ENCODE results near the gene ETFRF1.

The ETFRF1 gene

DNA sequence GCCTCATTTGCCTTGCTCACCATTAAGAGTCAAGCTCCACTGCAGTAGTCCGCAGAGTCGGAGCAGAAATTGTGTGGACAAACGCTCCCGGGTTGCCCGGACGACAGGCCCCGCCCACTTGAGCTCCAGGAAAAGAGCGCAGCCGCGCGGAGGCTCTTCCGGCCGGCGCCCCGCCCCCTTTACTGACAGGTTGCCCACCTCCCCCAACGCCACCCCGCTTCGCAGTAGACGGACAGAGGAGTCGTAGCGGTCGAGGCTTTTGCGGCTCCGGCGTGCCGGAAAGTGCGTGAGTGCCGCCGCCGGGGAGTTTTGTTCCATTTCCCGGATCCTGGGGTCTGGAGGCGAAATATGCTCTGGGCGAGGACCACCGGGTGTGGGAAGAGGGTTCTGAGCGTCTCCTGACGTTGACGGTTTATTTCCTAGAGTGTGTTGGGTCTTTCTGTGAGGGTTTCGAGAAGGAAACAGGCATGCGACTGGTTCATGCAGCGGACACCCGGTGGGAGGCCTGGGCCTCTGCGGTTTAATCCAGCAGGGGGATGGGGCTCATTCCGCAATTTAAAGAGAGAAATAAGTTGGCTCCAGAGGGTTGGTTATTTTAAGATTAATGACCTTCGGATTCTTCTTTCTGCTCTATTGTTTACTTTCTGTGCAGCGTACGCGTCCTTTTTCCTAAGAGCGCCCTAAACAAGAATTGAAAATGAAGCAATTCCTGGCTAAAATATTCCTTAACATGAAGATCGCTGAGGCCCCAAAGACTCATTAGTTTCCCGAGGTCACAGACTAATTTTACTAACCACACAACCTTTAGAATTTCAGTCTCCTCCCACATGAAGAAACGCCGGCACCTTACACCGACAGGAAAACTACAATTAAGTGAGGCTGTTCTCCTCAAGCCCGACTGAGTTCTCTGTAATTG, at the start of gene ETFRF1, which contains the start of gene DNAI7:
Gene ETFRF1, plus strand, starts transcription at position 182 of the 916 bp plus-strand sequence. CDS start 8,720 bp downstream, outside the sequence.
Gene DNAI7, minus strand, starts transcription at position 105 of the 916 bp plus-strand sequence. Its CDS starts 82 bp downstream, at position 23.
- peak; percentile 79 for DNase-seq

DNA sequence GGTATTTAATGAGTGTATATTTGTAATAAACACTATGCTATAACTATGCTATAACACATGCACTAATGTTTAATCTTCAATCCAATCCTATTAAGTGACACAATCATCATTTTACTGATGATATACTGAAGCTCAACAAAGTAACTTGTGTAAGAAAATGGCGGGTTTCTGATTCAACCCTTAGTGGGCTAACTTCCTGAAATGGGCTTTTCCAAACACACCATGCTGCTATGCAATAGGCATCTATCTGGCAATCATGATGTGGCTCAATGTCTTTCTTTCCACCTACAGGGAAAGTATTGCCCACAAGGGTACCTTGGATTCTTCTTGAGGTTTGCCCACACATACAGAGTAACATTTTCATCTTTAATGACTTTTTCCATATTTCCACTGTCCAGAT, 48.4 kb upstream of the ETFRF1 start:
- no peak for DNase-seq

DNA sequence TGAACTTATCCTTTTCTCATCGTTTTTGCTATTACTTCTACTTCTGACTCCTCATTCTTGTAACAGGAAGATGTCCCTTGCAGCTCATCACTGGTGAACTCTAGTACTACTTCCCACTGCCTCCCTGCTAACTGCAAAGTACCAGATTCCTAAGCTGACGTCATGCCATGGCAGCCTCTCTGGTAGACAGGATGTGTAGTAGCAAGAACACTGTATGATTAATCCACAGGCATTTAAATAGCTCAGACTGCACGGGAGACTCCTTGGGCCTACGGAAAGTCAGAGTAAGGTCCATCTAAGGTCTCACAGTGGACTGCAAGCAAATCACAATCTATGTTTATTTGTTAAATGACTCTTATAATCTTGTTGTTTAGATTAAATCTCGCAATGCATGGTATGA, 43.6 kb upstream of the ETFRF1 start:
- peak; percentile 14 for DNase-seq

DNA sequence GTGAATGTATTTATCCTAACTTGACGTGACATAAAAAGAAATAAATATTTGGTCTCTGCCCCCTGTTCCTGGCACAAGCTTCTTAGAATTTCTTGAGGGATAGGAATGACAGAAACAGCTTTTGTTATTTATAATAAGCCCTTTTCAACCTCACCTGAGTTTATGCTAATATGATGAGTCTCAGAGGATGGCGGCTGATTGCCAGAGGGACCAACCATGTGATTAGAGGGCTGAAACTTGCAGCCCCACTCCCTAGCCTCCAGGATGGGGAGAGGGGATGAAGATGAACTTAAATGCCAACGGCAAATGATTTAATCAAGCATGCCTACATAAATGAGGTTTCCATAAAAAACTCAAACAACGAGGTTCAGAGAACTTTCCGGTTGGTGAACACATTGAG, 43.0 kb upstream of the ETFRF1 start:
- no peak for DNase-seq

- no peak for DNase-seq
Observed at GRCh38 chr12:25155022-25155576, 39.9 kb upstream of the ETFRF1 start.

DNA sequence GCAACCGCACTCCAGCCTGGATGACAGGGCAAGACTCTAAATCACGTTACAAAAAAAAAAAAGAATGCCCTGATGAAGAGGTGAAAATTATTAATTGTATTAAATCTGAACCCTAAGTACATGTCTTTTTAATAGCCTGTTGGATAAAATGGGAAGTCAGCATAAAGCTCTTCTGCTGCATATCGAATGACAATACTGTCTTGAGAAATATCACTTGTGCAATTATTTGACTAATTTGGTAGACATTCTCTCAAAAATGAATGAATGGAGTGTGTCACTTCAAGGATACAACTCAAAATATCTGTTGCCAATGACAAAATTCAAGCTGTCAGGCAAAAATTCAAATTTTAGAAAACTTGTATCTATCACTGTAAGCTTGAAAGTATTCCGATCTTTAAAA, 39.0 kb upstream of the ETFRF1 start:
- DNase-seq: no peak

DNA sequence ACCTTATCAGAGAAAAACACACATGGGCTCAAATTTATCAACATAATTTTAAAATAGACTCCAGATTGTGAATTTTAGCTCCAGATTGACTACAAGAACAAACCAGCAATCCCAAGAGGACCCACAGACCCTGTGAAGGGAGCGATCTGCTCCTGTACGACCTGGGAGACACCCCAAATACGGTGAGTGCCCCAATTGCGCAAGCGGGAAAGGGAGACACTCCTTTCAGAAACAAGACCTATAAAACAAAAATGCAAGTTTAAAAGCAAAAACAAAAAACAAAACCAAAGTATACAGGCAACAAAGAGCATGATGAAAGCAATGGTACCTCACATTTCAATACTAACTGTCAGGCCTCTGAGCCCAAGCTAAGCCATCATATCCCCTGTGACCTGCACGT, 32.2 kb upstream of the ETFRF1 start:
- DNase-seq: no peak

- DNase-seq: no peak
Observed at GRCh38 chr12:25182765-25183164, 12.3 kb upstream of the ETFRF1 start.

DNA sequence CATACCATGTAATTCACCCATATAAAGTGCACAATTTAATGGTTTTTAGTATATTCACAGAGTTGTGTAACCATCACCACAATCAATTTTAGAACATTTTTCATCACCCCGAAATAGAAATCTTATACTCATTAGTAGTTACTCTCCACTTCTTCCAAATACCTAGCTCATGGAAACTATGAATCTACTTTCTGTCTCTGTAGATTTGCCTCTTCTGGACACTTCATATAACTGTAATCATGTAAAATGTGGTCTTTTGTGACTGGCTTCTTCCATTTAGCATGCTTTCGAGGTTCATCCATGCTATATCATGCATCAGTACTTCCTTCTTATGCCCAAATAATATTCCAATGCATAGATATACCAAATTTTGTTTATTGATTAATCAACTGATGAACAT, 10.9 kb upstream of the ETFRF1 start:
- DNase-seq: no peak

- no peak for DNase-seq
Observed at GRCh38 chr12:25186038-25186787, 8.8 kb upstream of the ETFRF1 start.

GRCh38 chr12:25186788-25187402, 8.1 kb upstream of the ETFRF1 start:
- no peak for DNase-seq

DNA sequence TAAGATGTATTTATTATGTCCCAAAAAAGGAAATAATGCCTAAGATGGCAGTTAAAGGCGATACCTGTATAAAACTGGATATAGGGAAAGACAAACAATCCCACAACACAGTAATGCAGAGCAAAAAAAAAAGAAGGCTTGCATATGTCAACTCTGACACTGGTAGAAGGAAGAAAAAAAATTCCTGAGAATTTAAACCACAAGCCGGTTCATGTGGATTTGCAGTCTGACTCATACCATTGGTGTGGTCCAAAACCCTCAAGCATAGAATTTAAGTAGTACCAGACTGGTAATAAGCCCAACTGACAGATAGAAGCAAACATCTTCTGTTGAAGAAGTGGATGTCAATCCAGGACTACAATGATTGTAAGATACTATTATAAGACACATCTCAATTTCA, 7.3 kb upstream of the ETFRF1 start:
- DNase-seq: no peak

GRCh38 chr12:25189656-25190055, 5.4 kb upstream of the ETFRF1 start:
- no peak for DNase-seq

GRCh38 chr12:25190793-25191192, 4.2 kb upstream of the ETFRF1 start:
- DNase-seq: no peak

DNA sequence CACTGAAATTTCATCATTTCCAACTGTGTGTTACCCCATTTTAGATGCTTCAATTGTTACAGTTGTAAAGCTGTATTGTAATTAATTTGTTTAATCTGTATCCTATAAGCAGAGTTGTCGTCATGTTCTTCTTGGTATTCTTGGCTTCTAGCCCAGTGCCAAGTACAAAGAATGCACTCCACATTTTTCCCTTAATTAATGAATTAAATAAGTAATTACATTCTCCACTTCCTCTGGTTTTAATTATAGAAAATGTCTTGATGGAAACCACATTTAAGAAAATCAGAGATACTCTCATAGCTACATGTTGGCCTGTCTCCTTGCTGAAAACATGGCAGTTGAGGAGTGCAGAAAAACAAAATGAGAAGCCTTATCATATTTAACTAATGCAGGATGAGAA, 823 bp upstream of the ETFRF1 start:
- DNase-seq: no peak

DNA sequence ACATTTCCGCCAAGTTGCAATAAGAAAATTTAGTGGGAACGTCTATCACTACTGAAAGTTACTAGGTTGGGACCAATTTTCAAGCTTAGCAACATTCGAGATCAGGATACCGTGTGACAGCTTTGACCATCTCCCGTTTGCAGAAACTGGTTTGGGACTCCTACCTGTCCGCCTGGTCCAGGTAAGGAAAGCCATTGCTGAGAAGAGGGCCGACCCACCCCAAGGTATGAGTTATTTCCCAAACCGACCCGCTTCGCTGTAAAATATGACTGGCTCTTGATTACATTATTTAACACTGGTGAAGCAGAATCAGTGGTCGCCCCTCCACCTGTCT, 348 bp upstream of the ETFRF1 start:
- DNase-seq: no peak

- DNase-seq: no peak
Observed at GRCh38 chr12:25197608-25198007, 2.6 kb downstream of the ETFRF1 start.

GRCh38 chr12:25200703-25201102, 5.7 kb downstream of the ETFRF1 start:
- DNase-seq: no peak

- DNase-seq: no peak
Observed at GRCh38 chr12:25202137-25202536, 7.1 kb downstream of the ETFRF1 start.

DNA sequence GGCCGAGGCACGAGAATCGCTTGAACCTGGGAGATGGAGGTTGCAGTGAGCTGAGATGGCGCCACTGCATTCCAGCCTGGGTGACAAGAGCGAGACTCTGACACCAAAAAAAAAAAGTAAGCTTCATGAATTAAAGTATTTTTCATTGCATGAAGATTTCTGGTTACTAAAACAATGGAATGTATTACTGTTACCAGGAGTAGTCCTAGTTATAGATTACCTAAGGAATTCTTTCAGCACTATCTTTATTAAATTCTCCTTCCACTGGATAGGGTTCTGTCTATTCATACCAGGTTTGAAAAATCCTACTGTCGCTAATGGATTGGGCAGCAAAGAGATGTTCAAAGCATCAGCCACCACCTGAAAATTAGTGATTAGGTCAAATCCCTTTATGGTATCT, 12.4 kb downstream of the ETFRF1 start:
- no peak for DNase-seq

DNA sequence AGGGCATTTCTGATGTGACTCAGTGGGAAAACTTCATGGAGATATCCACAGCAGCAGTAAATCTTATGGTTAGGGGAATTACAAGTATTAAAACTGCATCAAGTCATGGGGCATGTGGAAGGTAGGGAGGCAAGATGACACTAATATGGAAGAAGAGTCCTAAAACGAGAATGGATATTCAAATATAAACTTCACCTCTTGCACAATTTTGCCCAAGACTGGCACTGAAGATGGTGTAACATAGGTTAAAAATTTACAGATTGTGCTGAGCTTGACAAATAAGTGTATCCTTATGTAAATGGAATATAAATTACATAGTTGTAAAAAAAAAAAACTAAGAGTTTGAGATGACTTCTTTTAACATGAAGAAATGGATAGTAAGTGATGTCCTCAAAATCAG, 12.8 kb downstream of the ETFRF1 start:
- DNase-seq: no peak

DNA sequence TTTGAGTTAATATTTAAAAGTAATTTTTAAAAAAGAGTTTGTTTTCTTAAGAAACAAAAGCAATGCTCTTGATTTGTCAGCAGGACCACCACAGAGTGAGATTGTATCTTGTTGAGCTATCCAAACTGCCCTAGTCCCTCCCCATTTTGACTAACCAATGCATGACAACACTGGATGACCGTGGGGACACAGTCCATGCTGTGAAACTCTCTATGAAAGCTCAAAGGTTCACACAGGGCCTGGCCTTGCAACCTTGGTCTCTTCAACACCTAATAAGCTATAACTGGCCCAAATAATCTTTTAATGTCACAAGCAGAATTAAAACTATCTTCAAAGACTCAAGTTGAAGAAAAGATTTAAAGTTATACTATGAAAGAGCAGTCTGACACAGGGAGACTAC, 13.5 kb downstream of the ETFRF1 start:
- no peak for DNase-seq

DNA sequence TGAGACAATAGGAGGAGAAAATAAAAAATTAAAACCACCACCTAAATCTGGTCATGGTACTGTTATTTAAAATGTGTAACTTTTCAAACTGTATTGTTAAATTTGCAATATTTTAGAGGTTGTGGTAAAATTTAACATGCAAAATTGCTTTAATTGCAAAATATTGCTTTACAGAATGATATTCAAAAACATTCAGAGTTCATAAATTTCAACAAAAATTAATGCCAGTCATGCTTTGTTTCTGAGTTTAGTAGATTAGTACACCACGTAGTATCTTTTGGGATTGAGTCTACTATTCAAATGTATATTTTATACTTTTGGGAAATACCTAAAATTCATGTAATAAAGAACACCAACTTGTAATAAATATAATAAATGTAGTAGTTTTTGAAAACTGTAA, 18.3 kb downstream of the ETFRF1 start:
- no peak for DNase-seq

All from GOT3 (cell line).